GM18870 (cell line): ENCODE results near the gene EGFLAM.

ENCODE experiments used
- ATAC-seq: cut with Tn5 transposase; IDR thresholded peaks from one replicate; pipeline ENCODE4 v1.9.1; 2021; ENCODE audit warnings: moderate library complexity; ENCODE audit not compliant: unreplicated experiment

The EGFLAM gene

GRCh38 chr5:38371596-38371995 lies 113.2 kb downstream of the EGFLAM start:
- no peak for ATAC-seq

GRCh38 chr5:38373743-38374142 lies 115.4 kb downstream of the EGFLAM start:
- ATAC-seq, result no peak

GRCh38 chr5:38375423-38375822 lies 117.1 kb downstream of the EGFLAM start:
- ATAC-seq, result no peak

GRCh38 chr5:38376404-38376803 lies 118.0 kb downstream of the EGFLAM start:
- no peak for ATAC-seq

- no peak for ATAC-seq
These were observed 120.2 kb downstream of the EGFLAM start for GRCh38 chr5:38378579-38378978.

GRCh38 chr5:38379350-38379937 lies 121.1 kb downstream of the EGFLAM start:
- ATAC-seq, result no peak

- no peak for ATAC-seq
These were observed 122.2 kb downstream of the EGFLAM start for GRCh38 chr5:38380537-38380936.

- ATAC-seq, result no peak
These were observed 123.0 kb downstream of the EGFLAM start for GRCh38 chr5:38381361-38381760.

- peak; percentile 98 for ATAC-seq
These were observed 124.5 kb downstream of the EGFLAM start for GRCh38 chr5:38382898-38383297.

GRCh38 chr5:38383701-38384100 lies 125.3 kb downstream of the EGFLAM start:
- no peak for ATAC-seq

- no peak for ATAC-seq
These were observed 126.0 kb downstream of the EGFLAM start for GRCh38 chr5:38384396-38384795.

- ATAC-seq, result no peak
These were observed 128.8 kb downstream of the EGFLAM start for GRCh38 chr5:38387161-38387560.

- ATAC-seq, result no peak
These were observed 135.3 kb downstream of the EGFLAM start for GRCh38 chr5:38393636-38394035.

GRCh38 chr5:38396766-38397165 lies 138.4 kb downstream of the EGFLAM start:
- no peak for ATAC-seq

- ATAC-seq, result no peak
These were observed 142.0 kb downstream of the EGFLAM start for GRCh38 chr5:38400365-38400764.

- ATAC-seq, result no peak
These were observed 142.8 kb downstream of the EGFLAM start for GRCh38 chr5:38401145-38401544.

GRCh38 chr5:38403406-38403805 lies 145.0 kb downstream of the EGFLAM start:
- no peak for ATAC-seq

GRCh38 chr5:38403877-38404635 lies 145.7 kb downstream of the EGFLAM start:
- no peak for ATAC-seq

- no peak for ATAC-seq
These were observed 146.4 kb downstream of the EGFLAM start for GRCh38 chr5:38404667-38405276.

- ATAC-seq, result no peak
These were observed 150.3 kb downstream of the EGFLAM start for GRCh38 chr5:38408446-38409198.

GRCh38 chr5:38410304-38410990 lies 152.1 kb downstream of the EGFLAM start:
- ATAC-seq, result no peak
